ENCODE data around the gene ZFP36L1. TPM values are rescaled to one million over a fixed set of nuclear protein-coding genes. Genes with fewer than 3 reads are reported as not detected.

The ZFP36L1 gene
- total and polyA plus RNA-seq, 10 of the 15 experiments (the other 5 are each of a cell fraction or from before 2014, with no cell fraction given), result 22.0 to 184 (median 66.1) TPM

DNA sequence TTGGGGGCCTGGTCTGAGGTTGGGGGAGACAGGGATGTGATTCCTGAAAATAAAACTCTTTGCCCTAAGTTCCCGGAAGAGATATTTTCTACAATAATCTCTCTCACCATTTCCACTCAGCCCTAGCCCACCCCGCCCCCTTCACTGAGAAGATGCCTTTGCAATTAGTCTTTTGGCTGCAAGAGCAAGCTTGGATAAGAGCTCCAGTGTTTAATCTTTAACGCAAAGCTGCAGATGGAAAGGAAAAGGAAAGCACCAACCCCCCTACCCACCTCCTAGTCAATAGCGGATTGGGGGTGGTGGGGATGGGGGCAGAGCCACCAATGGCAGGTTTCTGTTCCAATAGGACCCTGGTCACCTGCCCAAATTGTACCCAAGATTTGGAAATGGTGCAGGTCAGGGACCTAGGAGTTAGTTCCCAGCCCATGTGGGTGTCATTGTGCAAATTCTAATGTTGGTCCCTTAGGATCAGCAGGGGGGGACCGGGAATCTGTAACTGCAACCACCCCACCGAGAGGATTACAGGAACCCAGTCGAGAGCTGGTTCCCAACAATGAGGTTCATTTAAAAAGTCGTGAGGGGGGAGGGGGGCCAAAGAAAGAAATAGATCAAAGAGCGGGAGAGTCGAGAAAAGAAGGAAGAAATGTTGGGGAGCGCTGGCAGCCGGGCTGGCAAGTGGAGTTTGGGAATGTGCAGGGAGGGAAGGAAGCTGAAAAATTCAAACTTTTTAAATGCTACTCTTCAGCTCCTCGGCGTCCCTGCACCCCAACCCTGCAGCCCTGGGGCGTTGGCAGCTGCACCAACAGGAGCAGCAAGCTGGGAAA lies 1.6 kb downstream of the ZFP36L1 start (continued):
- TF ChIP-seq NR2C2 (IDR thresholded peaks at IDR 0.05; ENCODE audit: borderline replicate concordance, control insufficient read depth, insufficient read length, low read depth) (no peak), EZH2 (IDR thresholded peaks at IDR 0.05; ENCODE audit: borderline replicate concordance, control insufficient read depth, low read depth, low read length) (no peak), HDGF (IDR thresholded peaks at IDR 0.05) (no peak), NFXL1 (IDR thresholded peaks at IDR 0.05; ENCODE audit: borderline replicate concordance) (no peak), JUNB (IDR thresholded peaks at IDR 0.05) (no peak), RAD21 (IDR thresholded peaks at IDR 0.05; ENCODE audit: insufficient read depth, low read depth, low read length) (no peak), RCOR1 (conservative IDR thresholded peaks at IDR 0.05; ENCODE audit: low read depth, low read length) (peak; percentile 76; the same call in 1 of the 2 replicates), POLR2A (IDR thresholded peaks at IDR 0.05; ENCODE audit: low read depth, low read length) (peak; percentile 62), BRCA1 (IDR thresholded peaks at IDR 0.05; ENCODE audit: low read depth, low read length) (no peak), SIN3A (IDR thresholded peaks at IDR 0.05; ENCODE audit: low read depth, low read length) (peak; percentile 18; the same call in 1 of the 2 replicates), LARP7 (IDR thresholded peaks at IDR 0.05) (no peak), IKZF2 (IDR thresholded peaks at IDR 0.05) (no peak), IKZF1 (conservative IDR thresholded peaks at IDR 0.05) (peak; percentile 22; the same call in 1 of the 2 replicates)
- TF ChIP-seq, protein P1, sequence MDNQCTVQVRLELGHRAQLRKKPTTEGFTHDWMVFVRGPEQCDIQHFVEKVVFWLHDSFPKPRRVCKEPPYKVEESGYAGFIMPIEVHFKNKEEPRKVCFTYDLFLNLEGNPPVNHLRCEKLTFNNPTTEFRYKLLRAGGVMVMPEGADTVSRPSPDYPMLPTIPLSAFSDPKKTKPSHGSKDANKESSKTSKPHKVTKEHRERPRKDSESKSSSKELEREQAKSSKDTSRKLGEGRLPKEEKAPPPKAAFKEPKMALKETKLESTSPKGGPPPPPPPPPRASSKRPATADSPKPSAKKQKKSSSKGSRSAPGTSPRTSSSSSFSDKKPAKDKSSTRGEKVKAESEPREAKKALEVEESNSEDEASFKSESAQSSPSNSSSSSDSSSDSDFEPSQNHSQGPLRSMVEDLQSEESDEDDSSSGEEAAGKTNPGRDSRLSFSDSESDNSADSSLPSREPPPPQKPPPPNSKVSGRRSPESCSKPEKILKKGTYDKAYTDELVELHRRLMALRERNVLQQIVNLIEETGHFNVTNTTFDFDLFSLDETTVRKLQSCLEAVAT (IDR thresholded peaks at IDR 0.05), result peak; percentile 23; the same call in 1 of the 2 replicates
- TF ChIP-seq, protein P2, sequence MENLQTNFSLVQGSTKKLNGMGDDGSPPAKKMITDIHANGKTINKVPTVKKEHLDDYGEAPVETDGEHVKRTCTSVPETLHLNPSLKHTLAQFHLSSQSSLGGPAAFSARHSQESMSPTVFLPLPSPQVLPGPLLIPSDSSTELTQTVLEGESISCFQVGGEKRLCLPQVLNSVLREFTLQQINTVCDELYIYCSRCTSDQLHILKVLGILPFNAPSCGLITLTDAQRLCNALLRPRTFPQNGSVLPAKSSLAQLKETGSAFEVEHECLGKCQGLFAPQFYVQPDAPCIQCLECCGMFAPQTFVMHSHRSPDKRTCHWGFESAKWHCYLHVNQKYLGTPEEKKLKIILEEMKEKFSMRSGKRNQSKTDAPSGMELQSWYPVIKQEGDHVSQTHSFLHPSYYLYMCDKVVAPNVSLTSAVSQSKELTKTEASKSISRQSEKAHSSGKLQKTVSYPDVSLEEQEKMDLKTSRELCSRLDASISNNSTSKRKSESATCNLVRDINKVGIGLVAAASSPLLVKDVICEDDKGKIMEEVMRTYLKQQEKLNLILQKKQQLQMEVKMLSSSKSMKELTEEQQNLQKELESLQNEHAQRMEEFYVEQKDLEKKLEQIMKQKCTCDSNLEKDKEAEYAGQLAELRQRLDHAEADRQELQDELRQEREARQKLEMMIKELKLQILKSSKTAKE (IDR thresholded peaks at IDR 0.05; ENCODE audit: low read depth, poor library complexity, severe bottlenecking), result no peak
- TF ChIP-seq, protein P3, sequence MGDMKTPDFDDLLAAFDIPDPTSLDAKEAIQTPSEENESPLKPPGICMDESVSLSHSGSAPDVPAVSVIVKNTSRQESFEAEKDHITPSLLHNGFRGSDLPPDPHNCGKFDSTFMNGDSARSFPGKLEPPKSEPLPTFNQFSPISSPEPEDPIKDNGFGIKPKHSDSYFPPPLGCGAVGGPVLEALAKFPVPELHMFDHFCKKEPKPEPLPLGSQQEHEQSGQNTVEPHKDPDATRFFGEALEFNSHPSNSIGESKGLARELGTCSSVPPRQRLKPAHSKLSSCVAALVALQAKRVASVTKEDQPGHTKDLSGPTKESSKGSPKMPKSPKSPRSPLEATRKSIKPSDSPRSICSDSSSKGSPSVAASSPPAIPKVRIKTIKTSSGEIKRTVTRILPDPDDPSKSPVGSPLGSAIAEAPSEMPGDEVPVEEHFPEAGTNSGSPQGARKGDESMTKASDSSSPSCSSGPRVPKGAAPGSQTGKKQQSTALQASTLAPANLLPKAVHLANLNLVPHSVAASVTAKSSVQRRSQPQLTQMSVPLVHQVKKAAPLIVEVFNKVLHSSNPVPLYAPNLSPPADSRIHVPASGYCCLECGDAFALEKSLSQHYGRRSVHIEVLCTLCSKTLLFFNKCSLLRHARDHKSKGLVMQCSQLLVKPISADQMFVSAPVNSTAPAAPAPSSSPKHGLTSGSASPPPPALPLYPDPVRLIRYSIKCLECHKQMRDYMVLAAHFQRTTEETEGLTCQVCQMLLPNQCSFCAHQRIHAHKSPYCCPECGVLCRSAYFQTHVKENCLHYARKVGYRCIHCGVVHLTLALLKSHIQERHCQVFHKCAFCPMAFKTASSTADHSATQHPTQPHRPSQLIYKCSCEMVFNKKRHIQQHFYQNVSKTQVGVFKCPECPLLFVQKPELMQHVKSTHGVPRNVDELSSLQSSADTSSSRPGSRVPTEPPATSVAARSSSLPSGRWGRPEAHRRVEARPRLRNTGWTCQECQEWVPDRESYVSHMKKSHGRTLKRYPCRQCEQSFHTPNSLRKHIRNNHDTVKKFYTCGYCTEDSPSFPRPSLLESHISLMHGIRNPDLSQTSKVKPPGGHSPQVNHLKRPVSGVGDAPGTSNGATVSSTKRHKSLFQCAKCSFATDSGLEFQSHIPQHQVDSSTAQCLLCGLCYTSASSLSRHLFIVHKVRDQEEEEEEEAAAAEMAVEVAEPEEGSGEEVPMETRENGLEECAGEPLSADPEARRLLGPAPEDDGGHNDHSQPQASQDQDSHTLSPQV (IDR thresholded peaks at IDR 0.05), result no peak

Measured in GM12878 (cell line).